DLD1 (cell line): ENCODE results near the gene GAS6.

ENCODE experiments used
- in situ Hi-C: cut with HindIII; loops from 2 replicates; pipeline ENCODE4 v1.10.0; 2017; ENCODE audit warnings: low sequenced_read_pairs

Gene GAS6

DNA sequence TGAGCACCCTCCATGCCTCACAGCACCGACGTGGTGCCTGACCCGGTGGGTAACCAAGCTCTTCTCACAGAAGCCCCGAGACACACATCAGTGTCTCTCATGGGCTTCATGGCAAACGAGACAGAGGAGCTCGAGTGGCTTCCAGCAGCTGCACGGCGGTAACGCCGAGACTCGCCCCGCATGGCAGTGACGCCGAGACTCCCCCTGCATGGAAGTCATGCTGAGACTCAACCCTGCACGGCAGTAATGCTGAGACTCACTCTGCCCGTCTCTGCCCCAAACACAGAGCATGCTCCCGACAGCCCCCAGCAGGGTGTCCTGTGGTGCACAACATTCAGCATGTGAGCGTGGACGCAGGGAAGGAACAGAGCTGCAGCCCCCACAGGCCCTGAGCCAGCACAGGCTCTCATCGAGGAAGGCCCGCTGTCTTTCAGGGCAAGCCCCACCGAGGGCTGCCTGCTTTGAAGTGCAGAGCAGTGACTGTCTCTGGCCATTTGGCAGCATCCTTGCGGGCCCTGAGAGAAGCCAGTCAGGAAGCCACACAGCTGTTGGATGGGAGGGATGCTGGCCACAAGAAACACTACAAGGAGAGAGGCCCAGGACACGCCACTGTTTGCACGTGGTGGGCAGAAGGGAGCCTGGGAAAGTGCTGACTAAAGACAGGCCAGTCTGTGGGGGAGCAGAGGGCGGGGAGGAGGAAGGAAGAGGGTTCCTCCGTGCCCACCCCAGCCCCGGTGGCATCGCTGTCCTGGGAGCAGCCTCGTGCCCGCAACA, 9.5 kb downstream of the GAS6 start:
- in situ Hi-C loops = no loop called here

GRCh38 chr13:113853518-113854237, 10.2 kb downstream of the GAS6 start:
- in situ Hi-C loops = no loop called here

- in situ Hi-C loops = no loop called here
These were observed 11.0 kb downstream of the GAS6 start for GRCh38 chr13:113852536-113853517.

DNA sequence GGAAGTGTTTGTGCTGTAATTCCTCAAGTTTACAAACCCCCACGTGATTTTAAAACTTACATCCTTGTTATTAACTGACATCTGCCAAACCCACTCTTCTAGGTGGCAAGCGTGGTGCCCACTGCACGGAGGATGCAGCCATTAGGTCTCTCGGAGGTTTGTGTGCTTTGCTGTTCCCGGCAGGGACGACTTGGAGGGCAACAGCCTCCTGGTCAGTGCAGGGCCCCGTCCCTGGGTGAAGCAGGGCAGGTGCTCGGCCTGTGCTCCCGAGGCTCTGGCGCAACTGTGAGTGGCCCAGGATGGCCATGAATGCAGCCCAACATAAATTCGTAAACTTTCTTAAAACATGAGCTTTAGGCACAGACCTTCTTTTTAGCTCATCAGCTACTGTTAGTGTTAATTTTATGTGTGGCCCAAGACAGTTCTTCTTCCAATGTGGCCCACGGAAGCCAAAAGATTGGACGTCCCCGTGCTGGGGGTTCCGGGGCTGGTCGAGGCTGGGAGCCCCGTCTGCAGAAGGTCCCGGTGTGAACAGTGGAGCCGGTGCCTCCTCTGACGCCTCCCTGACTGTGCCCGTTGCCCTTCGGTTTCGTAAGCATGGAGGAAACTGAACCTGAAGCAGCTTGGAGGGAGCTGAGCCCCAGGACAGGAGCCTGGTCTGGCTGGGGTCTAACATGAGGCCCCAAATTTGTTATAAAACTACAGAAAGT, 11.9 kb downstream of the GAS6 start:
- in situ Hi-C loops = no loop called here

- in situ Hi-C loops = no loop called here
These were observed 12.4 kb downstream of the GAS6 start for GRCh38 chr13:113851480-113851803.

DNA sequence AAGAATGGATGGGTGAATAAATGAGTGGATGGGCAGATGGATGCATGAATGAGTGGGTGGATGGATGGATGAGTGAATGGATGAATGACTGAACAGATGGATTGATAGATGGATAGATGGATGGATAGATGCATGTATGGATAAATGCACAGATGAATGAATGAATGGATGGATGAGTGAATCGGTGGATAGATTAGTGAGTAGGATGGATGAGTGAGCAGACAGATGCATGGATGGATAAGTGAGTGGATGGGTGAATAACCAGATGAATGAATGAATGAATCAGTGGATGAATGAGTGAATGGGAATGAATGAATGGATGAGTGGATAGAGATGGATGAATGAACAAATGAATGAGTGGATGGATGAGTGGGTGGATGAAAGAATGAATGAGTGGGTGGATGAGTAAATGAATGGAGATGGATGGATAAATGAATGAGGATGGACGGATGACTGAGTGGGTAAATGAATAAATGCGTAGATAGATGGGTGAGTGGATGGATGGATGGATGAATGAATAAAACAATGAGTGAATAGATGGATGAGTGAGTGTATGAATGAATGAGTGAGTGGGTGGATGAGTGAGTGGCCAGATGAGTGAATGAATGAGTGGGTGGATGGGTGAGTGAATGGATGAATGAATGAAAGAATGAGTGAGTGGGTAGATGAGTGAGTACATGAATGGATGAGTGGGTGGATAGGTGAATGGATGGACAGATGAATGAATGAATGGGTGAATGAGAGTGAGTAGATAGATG, 13.0 kb downstream of the GAS6 start:
- in situ Hi-C loops = no loop called here

GRCh38 chr13:113849981-113850721, 13.7 kb downstream of the GAS6 start:
- in situ Hi-C loops = no loop called here

DNA sequence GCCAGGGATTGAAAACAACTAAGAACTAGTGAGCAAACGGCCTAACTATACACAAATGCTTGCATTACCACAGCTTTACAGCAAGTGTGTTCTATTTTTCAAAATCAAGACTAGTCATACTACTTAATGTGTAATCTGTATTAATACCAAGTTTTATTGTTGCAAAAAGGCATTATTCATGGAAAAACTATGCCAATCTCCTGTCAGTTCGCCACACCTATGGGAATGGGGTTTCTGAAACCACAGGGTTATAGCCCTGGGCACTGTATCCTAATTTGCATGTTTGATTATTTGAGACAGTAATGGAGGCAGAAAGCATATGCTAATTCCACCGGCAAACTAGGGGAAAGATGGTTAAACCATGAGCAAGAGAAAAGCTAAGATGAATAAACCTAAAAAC, 14.3 kb downstream of the GAS6 start:
- in situ Hi-C loops = no loop called here

DNA sequence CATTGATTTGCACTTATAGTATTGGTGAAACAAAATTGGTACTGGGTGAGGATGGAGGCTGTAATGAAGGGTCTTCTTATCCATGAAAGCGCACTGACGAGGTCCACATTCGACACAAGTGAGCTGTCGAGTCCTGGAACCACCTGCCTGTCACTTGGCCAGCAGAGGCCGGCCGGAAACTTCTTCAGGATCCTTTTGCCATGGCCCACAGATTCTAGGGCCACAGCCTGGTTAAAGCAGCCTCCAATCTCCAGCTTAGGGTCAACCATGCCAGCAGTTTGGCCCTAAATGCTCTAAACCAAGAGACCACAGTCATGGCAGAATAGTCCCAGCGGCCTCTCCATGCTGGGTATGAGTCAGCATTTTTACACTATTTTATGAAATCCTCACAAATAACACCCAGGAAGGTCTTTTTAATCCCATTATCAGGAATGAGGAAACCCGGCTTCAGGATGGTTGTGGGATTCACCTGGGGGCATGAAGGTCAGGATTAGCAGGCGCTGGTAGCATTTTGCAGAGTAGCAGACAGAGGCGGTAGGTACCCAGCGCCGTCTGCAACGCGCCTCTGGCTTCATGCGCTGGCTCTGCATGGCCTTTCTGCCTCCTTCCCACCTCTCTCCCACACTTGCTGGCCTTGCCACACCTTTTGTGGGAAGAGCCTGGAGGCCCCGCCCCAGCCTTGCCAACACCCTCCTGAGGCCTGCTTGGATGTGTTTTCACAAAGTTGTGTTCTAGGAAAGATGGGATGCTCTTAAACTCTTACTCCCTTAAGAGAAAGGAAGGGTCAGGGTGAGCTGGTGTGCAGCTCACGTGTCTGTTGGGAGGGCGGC, 15.2 kb downstream of the GAS6 start:
- in situ Hi-C loops = no loop called here

DNA sequence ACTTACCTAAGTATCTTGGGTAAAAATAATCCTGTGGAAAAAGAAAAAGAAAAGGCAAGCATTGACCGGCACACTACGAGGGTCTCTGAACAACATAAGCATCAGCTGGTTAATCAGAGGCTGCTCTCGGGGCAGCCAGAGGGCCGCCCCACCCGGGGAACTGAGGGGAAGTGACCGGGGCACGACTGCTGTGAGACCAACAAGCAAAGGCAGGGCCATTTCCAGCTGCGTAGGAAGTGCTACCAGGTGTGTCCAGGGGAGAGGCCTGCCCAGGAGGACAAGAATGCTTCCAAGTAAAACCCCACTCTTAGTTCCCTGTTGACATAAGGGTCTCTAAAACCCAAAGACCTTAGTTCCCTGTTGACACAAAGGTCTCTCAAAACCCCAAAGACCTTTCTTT, 15.9 kb downstream of the GAS6 start:
- in situ Hi-C loops = no loop called here

DNA sequence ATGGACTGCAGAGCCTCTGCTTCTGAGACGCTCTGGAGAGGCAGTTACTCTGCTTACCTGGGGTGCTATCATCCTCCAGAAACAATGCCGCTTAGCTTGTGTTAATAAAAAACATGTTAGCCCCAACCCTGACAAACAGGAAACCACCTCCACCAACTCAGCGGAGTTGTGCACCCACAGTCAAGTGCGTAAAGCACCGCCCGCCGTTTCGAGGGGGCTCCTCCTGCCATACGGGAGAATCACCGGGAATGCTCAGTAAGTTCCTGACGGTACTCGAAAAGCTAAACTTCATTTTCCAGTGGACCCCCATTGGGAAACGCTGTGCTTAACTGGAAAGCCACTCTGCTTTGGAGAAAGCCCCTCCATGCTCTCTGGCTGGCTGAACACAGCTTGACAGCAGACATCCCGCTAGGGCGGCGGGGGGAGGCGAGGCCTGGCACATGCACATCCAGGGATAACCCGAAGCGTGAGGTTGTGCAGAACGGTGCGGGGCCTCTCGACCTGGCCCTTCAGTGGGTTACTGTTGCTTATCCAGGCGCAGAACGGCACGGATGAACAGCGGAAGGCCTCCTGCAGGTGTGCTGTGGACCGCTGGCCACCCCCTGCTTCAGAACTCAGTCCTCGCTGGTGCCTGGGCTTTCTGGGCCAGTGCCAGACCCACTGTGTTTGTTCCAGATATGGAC, 17.1 kb downstream of the GAS6 start:
- in situ Hi-C loops = no loop called here

- in situ Hi-C loops = no loop called here
These were observed 17.9 kb downstream of the GAS6 start for GRCh38 chr13:113845723-113846635.

DNA sequence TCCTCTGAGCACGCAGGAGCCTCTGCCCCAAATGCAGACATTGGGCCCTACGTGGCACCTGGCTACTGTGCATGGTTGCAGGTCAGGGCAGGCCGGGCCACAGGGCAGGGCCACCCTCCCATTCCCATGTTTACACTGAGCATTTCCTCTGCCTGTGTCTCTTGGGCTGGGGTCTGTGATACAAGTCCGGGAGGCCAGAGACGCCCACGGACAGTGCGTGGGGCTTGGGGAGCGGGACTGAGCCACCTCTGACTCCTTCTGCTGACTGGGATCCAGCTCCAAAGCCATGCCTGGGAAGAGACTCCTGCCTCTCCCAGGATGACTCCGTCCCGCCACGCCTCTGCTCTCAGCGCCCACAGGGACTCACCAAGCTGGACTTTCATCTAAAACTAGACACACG, 18.8 kb downstream of the GAS6 start:
- in situ Hi-C loops = no loop called here

DNA sequence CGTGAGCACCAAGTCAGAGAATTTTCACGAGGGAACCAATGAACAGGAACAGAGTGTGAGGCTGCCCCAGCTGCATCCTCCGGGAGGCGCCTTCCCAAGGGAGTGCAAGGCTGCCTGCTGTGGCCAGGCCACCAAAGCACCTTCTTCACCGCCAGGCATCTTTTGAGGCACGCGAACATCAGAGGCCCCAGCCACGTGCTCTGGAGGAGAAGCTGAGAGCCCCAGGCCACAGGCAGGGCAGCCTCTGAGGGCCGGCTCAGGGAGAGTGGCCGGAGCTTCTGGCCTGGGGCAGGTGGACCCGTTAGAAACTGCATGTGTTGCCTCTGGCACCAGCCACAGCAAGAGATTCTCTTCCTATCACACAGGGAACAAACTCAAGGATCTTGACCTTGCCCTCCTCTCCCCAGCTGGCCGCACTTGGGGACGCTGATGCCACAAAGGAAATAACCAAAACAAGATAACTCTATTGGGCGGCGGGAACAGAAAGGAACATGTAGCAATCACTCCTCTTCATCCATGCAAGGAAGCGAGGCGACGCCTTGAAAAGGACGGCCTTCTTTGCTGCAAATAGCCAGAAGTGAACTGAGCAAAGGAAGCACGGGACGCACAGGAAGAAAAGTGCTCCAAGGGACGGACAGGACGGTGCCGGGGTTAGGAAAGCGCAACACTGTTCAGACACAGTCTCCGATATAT, 19.9 kb downstream of the GAS6 start:
- in situ Hi-C loops = no loop called here

GRCh38 chr13:113843063-113843654, 20.7 kb downstream of the GAS6 start:
- in situ Hi-C loops = no loop called here
